Psoas muscle (tissue), 8 donors: Measurements from ENCODE around the gene ORAI3. TPM values are rescaled to one million over a fixed set of nuclear protein-coding genes. Genes with fewer than 3 reads are reported as not detected.

Experiments used
- ATAC-seq, 4 donors: fragments of 200-7000 bp; cut with Tn5 transposase; one replicate each; pipeline ENCODE4 v1.9.1; 2020; ENCODE audit warnings: moderate library complexity in 3 of 4, mild to moderate bottlenecking in 2 of 4
- DNase-seq, 2 donors: peaks; one replicate each; pipeline ENCODE4 v3.0.0-alpha.2; 2020
- H3K27ac ChIP-seq: fragments of 200-600 bp; one replicate; pipeline ENCODE4 v1.8.0; 2022
- H3K27me3 ChIP-seq, 3 donors: fragments of 200-600 bp in 1 of 3; one replicate each; pipeline versions ENCODE4 v1.6.1 to v1.8.0; 2013 to 2022; ENCODE audit warnings: low read length in 2 of 3, mild to moderate bottlenecking in 2 of 3, moderate library complexity in 1 of 3; ENCODE audit not compliant: insufficient read depth in 3 of 3
- H3K36me3 ChIP-seq, 2 donors: fragments of 200-600 bp in 1 of 2; one replicate each; pipeline versions ENCODE4 v1.6.1 to v1.8.0; 2013 to 2022; ENCODE audit warnings: low read depth in 1 of 2, mild to moderate bottlenecking in 1 of 2, moderate library complexity in 1 of 2; ENCODE audit not compliant: insufficient read depth in 1 of 2
- H3K4me1 ChIP-seq: fragments of 200-600 bp; one replicate; pipeline ENCODE4 v1.8.0; 2022
- H3K4me3 ChIP-seq: fragments of 200-600 bp; one replicate; pipeline ENCODE4 v1.8.0; 2022; ENCODE audit warnings: mild to moderate bottlenecking
- H3K9me3 ChIP-seq: fragments of 200-600 bp; one replicate; pipeline ENCODE4 v1.8.0; 2022
- WGBS, 3 donors: extraction: QIAGEN DNeasy Blood & Tissue Kit; methylation state at CpG; one replicate each; pipeline versions ENCODE4 v1.1.6 to v1.1.7; 2013; 5-methylcytosine and 5-hydroxymethylcytosine counted together
- intact Hi-C, 2 donors: fragments of 100-400 bp; cut with DNase I; formaldehyde crosslinking; loops; one replicate each; pipeline versions ENCODE4 v1.11.0 to v1.14.2; 2022
- polyA plus RNA-seq, 3 donors: library from polyadenylated mRNA; stranded (reverse); fragments of 200-250 nt; gene quantifications; one replicate each; pipeline ENCODE4 v1.2.3, GENCODE V29; 2013
- total RNA-seq, 4 donors: library from RNA; stranded (reverse); fragmentation: NEBNext Ultra II Directional in 2 of 4; extraction: Animal tissue kit (Norgen Biotek cat#: 25700) in 2 of 4; gene quantifications; one replicate each; pipeline versions ENCODE4 v1.2.1 to v1.2.4, GENCODE V29; 2021 to 2023
- TF ChIP-seq, protein P1 (sequence below): fragments of 200-600 bp; IDR thresholded peaks from one replicate; pipeline ENCODE4 v1.8.0; 2022; ENCODE audit warnings: antibody characterized with exemption
- donor health status: healthy with polysubstance abuse.
- donor health status: DM: no; HTN: no; CAD: no; lungs with moderate emphysema.
- donor health status: Bipolar disorder and iron deficiency.
- donor health status: healthy.
- donor health status: DM: yes; HTN: yes; CAD: no.
- donor health status: DM: no; HTN: no; CAD: no.
- donor health status: DM: no; HTN: no; CAD: no.
- donor health status: DM: yes; HTN: yes; CAD: no.

Gene ORAI3
- total and polyA plus RNA-seq, 7 donors = 3.5 to 6.0 (median 5.2) TPM

DNA sequence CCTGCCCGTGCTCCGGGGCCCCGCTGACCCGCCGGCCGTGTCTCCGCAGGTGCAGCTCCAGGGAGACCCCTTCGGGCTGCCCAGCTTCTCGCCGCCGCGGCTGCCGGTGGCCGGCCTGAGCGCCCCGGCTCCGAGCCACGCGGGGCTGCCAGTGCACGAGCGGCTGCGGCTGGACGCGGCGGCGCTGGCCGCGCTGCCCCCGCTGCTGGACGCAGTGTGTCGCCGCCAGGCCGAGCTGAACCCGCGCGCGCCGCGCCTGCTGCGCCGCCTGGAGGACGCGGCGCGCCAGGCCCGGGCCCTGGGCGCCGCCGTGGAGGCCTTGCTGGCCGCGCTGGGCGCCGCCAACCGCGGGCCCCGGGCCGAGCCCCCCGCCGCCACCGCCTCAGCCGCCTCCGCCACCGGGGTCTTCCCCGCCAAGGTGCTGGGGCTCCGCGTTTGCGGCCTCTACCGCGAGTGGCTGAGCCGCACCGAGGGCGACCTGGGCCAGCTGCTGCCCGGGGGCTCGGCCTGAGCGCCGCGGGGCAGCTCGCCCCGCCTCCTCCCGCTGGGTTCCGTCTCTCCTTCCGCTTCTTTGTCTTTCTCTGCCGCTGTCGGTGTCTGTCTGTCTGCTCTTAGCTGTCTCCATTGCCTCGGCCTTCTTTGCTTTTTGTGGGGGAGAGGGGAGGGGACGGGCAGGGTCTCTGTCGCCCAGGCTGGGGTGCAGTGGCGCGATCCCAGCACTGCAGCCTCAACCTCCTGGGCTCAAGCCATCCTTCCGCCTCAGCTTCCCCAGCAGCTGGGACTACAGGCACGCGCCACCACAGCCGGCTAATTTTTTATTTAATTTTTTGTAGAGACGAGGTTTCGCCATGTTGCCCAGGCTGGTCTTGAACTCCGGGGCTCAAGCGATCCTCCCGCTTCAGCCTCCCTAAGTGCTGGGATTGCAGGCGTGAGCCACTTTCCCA lies 46.6 kb upstream of the ORAI3 start:
- no peaks in the 10 kb centered on the region for H3K27me3 ChIP-seq
- 7 to 17% (median 8%) methylated on average over 51 to 99 of the region's 99 CpGs for WGBS, 3 donors
- H3K4me1 ChIP-seq = peaks cover 12% of the 10 kb centered on the region
- intact Hi-C loops = loop anchor here (2.0 kb wide), 1 partner anchor 58 kb away; no protein-coding TSS in a partner anchor
- TF ChIP-seq, protein P1, sequence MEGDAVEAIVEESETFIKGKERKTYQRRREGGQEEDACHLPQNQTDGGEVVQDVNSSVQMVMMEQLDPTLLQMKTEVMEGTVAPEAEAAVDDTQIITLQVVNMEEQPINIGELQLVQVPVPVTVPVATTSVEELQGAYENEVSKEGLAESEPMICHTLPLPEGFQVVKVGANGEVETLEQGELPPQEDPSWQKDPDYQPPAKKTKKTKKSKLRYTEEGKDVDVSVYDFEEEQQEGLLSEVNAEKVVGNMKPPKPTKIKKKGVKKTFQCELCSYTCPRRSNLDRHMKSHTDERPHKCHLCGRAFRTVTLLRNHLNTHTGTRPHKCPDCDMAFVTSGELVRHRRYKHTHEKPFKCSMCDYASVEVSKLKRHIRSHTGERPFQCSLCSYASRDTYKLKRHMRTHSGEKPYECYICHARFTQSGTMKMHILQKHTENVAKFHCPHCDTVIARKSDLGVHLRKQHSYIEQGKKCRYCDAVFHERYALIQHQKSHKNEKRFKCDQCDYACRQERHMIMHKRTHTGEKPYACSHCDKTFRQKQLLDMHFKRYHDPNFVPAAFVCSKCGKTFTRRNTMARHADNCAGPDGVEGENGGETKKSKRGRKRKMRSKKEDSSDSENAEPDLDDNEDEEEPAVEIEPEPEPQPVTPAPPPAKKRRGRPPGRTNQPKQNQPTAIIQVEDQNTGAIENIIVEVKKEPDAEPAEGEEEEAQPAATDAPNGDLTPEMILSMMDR = peak; percentile 63
- peak; percentile 74 to 87 for DNase-seq
- no peaks in the 10 kb centered on the region for H3K9me3 ChIP-seq
- H3K27ac ChIP-seq = peak overlapping the region; percentile 88
- H3K4me3 ChIP-seq = peak overlapping the region; percentile 65
- peaks cover 0 to 5% of the 10 kb centered on the region in 2 donors for H3K36me3 ChIP-seq
- ATAC-seq = peak; percentile 85 to 91 (median 86)

DNA sequence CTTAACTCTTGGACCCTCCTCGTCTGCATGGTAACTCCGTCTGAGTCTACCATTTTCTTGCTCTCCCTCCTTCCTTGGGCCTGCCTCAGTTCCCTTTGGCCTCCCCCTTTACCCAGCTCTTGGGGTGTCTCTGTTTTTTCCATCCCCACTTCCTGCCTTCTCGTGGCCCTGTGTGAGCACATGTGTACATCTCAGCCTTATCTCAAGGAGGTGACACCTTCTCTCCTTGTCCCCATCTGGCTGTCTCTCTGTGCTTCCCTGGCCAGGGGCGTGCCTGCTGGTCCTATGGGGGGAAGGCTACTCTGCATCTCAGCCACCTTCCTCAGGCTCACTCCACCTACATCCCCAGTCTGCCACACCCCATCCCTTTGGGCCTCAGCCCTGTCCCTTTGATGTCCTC lies 45.9 kb upstream of the ORAI3 start:
- peak overlapping the region; percentile 88 for H3K27ac ChIP-seq
- TF ChIP-seq, protein P1 = no peak
- no peaks in the 10 kb centered on the region for H3K9me3 ChIP-seq
- no peaks in the 10 kb centered on the region for H3K27me3 ChIP-seq
- ATAC-seq = peak in 1 of 4 donors; percentile 19
- peaks cover 0 to 5% of the 10 kb centered on the region in 2 donors for H3K36me3 ChIP-seq
- DNase-seq = no peak
- H3K4me1 ChIP-seq = peaks cover 9% of the 10 kb centered on the region
- WGBS, 3 donors = 76 to 80% (median 78%) methylated on average over 4 of the region's 4 CpGs
- peak overlapping the region; percentile 65 for H3K4me3 ChIP-seq
- intact Hi-C loops = loop anchor here (2.0 kb wide), 1 partner anchor 58 kb away; no protein-coding TSS in a partner anchor

DNA sequence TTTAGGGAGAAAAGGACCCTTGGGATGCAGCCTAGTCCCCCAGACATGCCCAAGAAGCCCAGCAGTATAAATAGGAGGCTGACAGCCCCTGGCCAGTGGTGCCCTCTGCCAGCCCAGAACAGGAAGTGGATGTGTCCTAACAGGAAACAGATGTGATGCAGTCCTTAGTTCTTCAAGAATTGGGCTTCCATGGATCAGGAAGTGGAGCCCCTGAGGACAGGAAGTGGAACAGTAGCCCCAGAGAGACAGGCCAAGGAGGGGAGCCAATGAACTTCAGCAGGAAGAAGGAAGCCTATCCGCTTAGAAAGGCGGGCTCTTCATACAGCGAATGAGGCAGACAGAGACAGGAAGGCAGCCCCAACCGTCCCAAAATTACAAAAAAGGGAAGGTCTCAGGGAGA lies 45.3 kb upstream of the ORAI3 start:
- no peak for DNase-seq

DNA sequence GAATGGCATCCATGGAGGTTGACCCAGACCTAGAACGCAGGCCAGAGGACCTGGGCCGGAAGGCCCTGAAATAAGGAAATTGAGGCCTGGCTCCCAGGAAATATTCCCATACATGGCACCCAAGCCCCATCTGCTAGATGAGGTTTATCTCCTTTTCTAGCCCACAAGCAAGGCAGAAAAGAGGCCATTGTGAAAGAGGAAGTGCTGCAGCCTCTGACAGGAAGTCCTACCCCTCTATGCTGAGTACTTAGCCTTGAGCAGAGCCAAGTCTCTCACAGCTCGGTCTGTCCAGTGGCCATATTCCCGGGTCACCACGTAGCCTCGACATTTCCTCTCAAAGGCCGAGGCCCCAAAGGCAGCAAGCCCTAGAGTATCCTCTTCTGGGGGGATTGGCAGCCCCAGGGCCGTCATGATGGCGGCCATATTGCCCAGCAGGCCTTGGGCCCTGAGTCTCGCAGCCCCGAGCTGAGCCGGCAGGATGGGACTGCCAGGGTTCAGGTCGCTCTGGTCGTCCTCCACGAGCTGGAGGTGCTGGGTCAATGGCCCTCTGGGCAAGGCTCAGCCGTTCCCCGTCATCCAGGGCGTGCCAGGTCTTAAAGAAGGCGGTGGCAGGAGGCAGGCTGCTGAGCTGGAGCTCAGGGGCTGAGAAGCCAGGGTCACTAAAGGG lies 44.6 kb upstream of the ORAI3 start:
- DNase-seq = no peak
- Histone ChIP-seq H3K27ac (peak overlapping the region; percentile 88), H3K27me3 (no peaks in the 10 kb centered on the region), H3K4me3 (no peak overlapping the region), H3K36me3 (peaks cover 0 to 5% of the 10 kb centered on the region in 2 donors), H3K9me3 (no peaks in the 10 kb centered on the region), H3K4me1 (peaks cover 9% of the 10 kb centered on the region)
- 85 to 88% (median 87%) methylated on average over 19 of the region's 19 CpGs for WGBS, 3 donors
- no peak for ATAC-seq
- intact Hi-C loops = no loop called here
- TF ChIP-seq, protein P1 = no peak

More for the DNA sequence above, 45.3 kb upstream of the ORAI3 start:
- TF ChIP-seq, protein P1 = no peak
- Histone ChIP-seq H3K27me3 (no peaks in the 10 kb centered on the region), H3K36me3 (peaks cover 0 to 5% of the 10 kb centered on the region in 2 donors), H3K27ac (peak overlapping the region; percentile 88), H3K4me1 (peaks cover 9% of the 10 kb centered on the region), H3K4me3 (no peak overlapping the region), H3K9me3 (no peaks in the 10 kb centered on the region)
- WGBS, 3 donors = 57 to 62% (median 59%) methylated on average over 4 of the region's 4 CpGs
- intact Hi-C loops = loop anchor here (2.0 kb wide), 1 partner anchor 59 kb away; no protein-coding TSS in a partner anchor
- peak in 2 of 4 donors; percentile 17 to 23 for ATAC-seq
